Spleen (tissue), 7 donors: ENCODE data around the gene TMEM151A.

Source experiments
- POLR2A ChIP-seq, 3 donors: fragments of 450-650 bp; IDR thresholded peaks; one replicate each; pipeline ENCODE4 v1.5.1; 2017; ENCODE audit warnings: antibody characterized with exemption in 3 of 3, mild to moderate bottlenecking in 1 of 3
- POLR2AphosphoS5 ChIP-seq, 3 donors: sonication (generic); formaldehyde crosslinking; IDR thresholded peaks; one replicate each; pipeline ENCODE4 v1.5.1; 2017; ENCODE audit warnings: antibody characterized with exemption in 3 of 3
- TF ChIP-seq, protein P1 (sequence below), 11 experiments: fragments of 200-600 bp in 7 of 11; fragments of 450-650 bp in 4 of 11; sonication (generic) in 4 of 11; IDR thresholded peaks in 8 of 11; conservative IDR thresholded peaks in 3 of 11; 1 replicate in 7 of 11; 2 replicates in 4 of 11; pipeline versions ENCODE4 v1.4.0 to v1.8.0; 2016 to 2021; ENCODE audit warnings: antibody characterized with exemption in 11 of 11, inconsistent platforms in 4 of 11, mild to moderate bottlenecking in 1 of 11
- donor health status: DM: no; HTN: no; CAD: no; lungs with moderate emphysema.
- donor health status: DM: no; HTN: no; CAD: no.
- donor health status: DM: no; HTN: no; CAD: no.

GRCh38 chr11:66242095-66242765 is 49.5 kb upstream of the TMEM151A start:
- TF ChIP-seq, protein P1, sequence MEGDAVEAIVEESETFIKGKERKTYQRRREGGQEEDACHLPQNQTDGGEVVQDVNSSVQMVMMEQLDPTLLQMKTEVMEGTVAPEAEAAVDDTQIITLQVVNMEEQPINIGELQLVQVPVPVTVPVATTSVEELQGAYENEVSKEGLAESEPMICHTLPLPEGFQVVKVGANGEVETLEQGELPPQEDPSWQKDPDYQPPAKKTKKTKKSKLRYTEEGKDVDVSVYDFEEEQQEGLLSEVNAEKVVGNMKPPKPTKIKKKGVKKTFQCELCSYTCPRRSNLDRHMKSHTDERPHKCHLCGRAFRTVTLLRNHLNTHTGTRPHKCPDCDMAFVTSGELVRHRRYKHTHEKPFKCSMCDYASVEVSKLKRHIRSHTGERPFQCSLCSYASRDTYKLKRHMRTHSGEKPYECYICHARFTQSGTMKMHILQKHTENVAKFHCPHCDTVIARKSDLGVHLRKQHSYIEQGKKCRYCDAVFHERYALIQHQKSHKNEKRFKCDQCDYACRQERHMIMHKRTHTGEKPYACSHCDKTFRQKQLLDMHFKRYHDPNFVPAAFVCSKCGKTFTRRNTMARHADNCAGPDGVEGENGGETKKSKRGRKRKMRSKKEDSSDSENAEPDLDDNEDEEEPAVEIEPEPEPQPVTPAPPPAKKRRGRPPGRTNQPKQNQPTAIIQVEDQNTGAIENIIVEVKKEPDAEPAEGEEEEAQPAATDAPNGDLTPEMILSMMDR (IDR thresholded peaks at IDR 0.05 in 8 of 11, conservative IDR thresholded peaks at IDR 0.05 in 3 of 11), result no peak
- TF ChIP-seq POLR2A (IDR thresholded peaks at IDR 0.05) (no peak), POLR2AphosphoS5 (IDR thresholded peaks at IDR 0.05) (peak in 2 of 3 donors; percentile 19 to 39)
